ENCODE results near the gene MISP3.

DNA sequence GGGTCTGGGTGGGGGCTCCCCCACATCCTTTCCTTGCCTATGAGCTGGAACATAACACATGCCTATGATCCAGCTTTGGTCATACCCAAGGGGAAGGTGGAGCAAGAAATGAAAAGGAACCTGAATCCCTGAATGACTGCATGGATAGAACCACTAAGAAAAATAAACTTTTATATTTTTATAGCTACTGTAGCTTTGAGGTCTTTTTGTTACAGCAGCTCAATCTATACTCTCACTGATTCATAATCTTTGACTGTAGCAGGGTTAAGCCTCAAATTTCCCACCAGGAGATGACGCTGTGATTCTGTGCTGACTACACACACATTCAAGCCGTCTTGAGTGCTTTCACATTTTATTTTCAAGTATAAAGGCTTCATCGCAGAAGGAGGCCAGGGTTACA is 19.6 kb upstream of the MISP3 start:
- TF ChIP-seq EZH2 (IDR thresholded peaks at IDR 0.05; ENCODE audit: borderline replicate concordance, insufficient read depth, low read length, poor library complexity, severe bottlenecking) (no peak), EP300 (conservative IDR thresholded peaks at IDR 0.05; ENCODE audit: poor library complexity, severe bottlenecking) (no peak), POLR2AphosphoS5 (IDR thresholded peaks at IDR 0.05) (no peak), RAD21 (conservative IDR thresholded peaks at IDR 0.05) (no peak), SMC3 (conservative IDR thresholded peaks at IDR 0.05; ENCODE audit: poor library complexity) (no peak), MXI1 (conservative IDR thresholded peaks at IDR 0.05; ENCODE audit: poor library complexity, severe bottlenecking) (no peak)
- TF ChIP-seq, protein P1, sequence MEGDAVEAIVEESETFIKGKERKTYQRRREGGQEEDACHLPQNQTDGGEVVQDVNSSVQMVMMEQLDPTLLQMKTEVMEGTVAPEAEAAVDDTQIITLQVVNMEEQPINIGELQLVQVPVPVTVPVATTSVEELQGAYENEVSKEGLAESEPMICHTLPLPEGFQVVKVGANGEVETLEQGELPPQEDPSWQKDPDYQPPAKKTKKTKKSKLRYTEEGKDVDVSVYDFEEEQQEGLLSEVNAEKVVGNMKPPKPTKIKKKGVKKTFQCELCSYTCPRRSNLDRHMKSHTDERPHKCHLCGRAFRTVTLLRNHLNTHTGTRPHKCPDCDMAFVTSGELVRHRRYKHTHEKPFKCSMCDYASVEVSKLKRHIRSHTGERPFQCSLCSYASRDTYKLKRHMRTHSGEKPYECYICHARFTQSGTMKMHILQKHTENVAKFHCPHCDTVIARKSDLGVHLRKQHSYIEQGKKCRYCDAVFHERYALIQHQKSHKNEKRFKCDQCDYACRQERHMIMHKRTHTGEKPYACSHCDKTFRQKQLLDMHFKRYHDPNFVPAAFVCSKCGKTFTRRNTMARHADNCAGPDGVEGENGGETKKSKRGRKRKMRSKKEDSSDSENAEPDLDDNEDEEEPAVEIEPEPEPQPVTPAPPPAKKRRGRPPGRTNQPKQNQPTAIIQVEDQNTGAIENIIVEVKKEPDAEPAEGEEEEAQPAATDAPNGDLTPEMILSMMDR (IDR thresholded peaks at IDR 0.05; ENCODE audit: poor library complexity, severe bottlenecking), result no peak
- TF ChIP-seq, protein P2, sequence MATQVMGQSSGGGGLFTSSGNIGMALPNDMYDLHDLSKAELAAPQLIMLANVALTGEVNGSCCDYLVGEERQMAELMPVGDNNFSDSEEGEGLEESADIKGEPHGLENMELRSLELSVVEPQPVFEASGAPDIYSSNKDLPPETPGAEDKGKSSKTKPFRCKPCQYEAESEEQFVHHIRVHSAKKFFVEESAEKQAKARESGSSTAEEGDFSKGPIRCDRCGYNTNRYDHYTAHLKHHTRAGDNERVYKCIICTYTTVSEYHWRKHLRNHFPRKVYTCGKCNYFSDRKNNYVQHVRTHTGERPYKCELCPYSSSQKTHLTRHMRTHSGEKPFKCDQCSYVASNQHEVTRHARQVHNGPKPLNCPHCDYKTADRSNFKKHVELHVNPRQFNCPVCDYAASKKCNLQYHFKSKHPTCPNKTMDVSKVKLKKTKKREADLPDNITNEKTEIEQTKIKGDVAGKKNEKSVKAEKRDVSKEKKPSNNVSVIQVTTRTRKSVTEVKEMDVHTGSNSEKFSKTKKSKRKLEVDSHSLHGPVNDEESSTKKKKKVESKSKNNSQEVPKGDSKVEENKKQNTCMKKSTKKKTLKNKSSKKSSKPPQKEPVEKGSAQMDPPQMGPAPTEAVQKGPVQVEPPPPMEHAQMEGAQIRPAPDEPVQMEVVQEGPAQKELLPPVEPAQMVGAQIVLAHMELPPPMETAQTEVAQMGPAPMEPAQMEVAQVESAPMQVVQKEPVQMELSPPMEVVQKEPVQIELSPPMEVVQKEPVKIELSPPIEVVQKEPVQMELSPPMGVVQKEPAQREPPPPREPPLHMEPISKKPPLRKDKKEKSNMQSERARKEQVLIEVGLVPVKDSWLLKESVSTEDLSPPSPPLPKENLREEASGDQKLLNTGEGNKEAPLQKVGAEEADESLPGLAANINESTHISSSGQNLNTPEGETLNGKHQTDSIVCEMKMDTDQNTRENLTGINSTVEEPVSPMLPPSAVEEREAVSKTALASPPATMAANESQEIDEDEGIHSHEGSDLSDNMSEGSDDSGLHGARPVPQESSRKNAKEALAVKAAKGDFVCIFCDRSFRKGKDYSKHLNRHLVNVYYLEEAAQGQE (IDR thresholded peaks at IDR 0.05; ENCODE audit: borderline replicate concordance), result no peak

Measured in neural cell (in vitro differentiated cells).